Measurements from ENCODE around the gene FOXD2. TPM values are rescaled to one million over a fixed set of nuclear protein-coding genes. Genes with fewer than 3 reads are reported as not detected.

The FOXD2 gene
- total and polyA plus RNA-seq, 7 donors = 0.04 to 0.13 (median 0.04) TPM

GRCh38 chr1:47418122-47418521 is 19.7 kb upstream of the FOXD2 start:
- no peak for TF ChIP-seq CTCF (IDR thresholded peaks at IDR 0.05)
- Histone ChIP-seq H3K27ac (no peak overlapping the region), H3K36me3 (ENCODE audit: insufficient read depth in 1 of 2, low read depth in 1 of 2) (no peaks in the 10 kb centered on the region), H3K9me3 (no peaks in the 10 kb centered on the region), H3K4me3 (no peak overlapping the region), H3K27me3 (ENCODE audit: insufficient read depth in 3 of 3, low read length in 2 of 3) (peaks cover 0 to 59% (median 21%) of the 10 kb centered on the region in 3 donors), H3K4me1 (no peaks in the 10 kb centered on the region)
- ATAC-seq (no peak), DNase-seq (no peak)
- WGBS, 3 donors = 76 to 88% (median 80%) methylated on average over 2 of the region's 2 CpGs
- intact Hi-C loops (cut with DNase I) = no loop called here

GRCh38 chr1:47418681-47419325 is 19.0 kb upstream of the FOXD2 start:
- WGBS, 3 donors = 91 to 94% (median 94%) methylated on average over 6 of the region's 6 CpGs
- intact Hi-C loops (cut with DNase I) = no loop called here
- ATAC-seq = no peak

GRCh38 chr1:47420547-47420946 is 17.3 kb upstream of the FOXD2 start:
- no peak overlapping the region for H3K4me3 ChIP-seq
- 91 to 96% (median 93%) methylated on average over 4 of the region's 4 CpGs for WGBS, 3 donors
- H3K36me3 ChIP-seq (ENCODE audit: insufficient read depth in 1 of 2, low read depth in 1 of 2) = no peaks in the 10 kb centered on the region
- ATAC-seq (no peak), DNase-seq (no peak)
- H3K9me3 ChIP-seq = no peaks in the 10 kb centered on the region
- no peaks in the 10 kb centered on the region for H3K4me1 ChIP-seq
- H3K27me3 ChIP-seq (ENCODE audit: insufficient read depth in 3 of 3, low read length in 2 of 3) = peaks cover 0 to 52% (median 24%) of the 10 kb centered on the region in 3 donors
- intact Hi-C loops (cut with DNase I) = loop anchor here in 1 of 2 donors (5.0 kb wide), 1 partner anchor 228 kb away; the partner anchor contains the start of gene PDZK1IP1
- no peak for TF ChIP-seq CTCF (IDR thresholded peaks at IDR 0.05)
- no peak overlapping the region for H3K27ac ChIP-seq

More at GRCh38 chr1:47418681-47419325, 19.0 kb upstream of the FOXD2 start:
- Histone ChIP-seq H3K9me3 (no peaks in the 10 kb centered on the region), H3K27ac (no peak overlapping the region), H3K27me3 (ENCODE audit: insufficient read depth in 3 of 3, low read length in 2 of 3) (peaks cover 0 to 57% (median 21%) of the 10 kb centered on the region in 3 donors), H3K4me1 (no peaks in the 10 kb centered on the region), H3K4me3 (no peak overlapping the region), H3K36me3 (ENCODE audit: insufficient read depth in 1 of 2, low read depth in 1 of 2) (no peaks in the 10 kb centered on the region)
- no peak for TF ChIP-seq CTCF (IDR thresholded peaks at IDR 0.05)
- DNase-seq = no peak

GRCh38 chr1:47423872-47424271 is 14.0 kb upstream of the FOXD2 start:
- H3K27me3 ChIP-seq (ENCODE audit: insufficient read depth in 3 of 3, low read length in 2 of 3) = peaks cover 0 to 20% (median 5%) of the 10 kb centered on the region in 3 donors
- H3K27ac ChIP-seq = no peak overlapping the region
- 51 to 56% (median 54%) methylated on average over 2 of the region's 2 CpGs for WGBS, 3 donors
- no peak for TF ChIP-seq CTCF (IDR thresholded peaks at IDR 0.05)
- ATAC-seq (no peak), DNase-seq (no peak)
- intact Hi-C loops (cut with DNase I) = loop anchor here in 1 of 2 donors (2.0 to 5.0 kb wide), 2 partner anchors 232 to 245 kb away; partner anchors contain the start of gene PDZK1IP1
- H3K4me3 ChIP-seq = no peak overlapping the region
- H3K36me3 ChIP-seq (ENCODE audit: insufficient read depth in 1 of 2, low read depth in 1 of 2) = no peaks in the 10 kb centered on the region
- no peaks in the 10 kb centered on the region for H3K9me3 ChIP-seq
- H3K4me1 ChIP-seq = no peaks in the 10 kb centered on the region

Data from psoas muscle (tissue), 8 donors.